Pancreas (tissue), 10 donors: ENCODE results near the gene BCL7A. TPM values are rescaled to one million over a fixed set of nuclear protein-coding genes. Genes with fewer than 3 reads are reported as not detected.

ENCODE experiments used
- ATAC-seq, 4 donors: fragments of 200-7000 bp; cut with Tn5 transposase; one replicate each; pipeline versions ENCODE4 v1.8.0 to v1.9.1; 2020; ENCODE audit warnings: mild to moderate bottlenecking in 4 of 4, moderate library complexity in 4 of 4
- DNase-seq, 6 donors: peaks; one replicate each; pipeline ENCODE4 v3.0.0-alpha.2; 2020
- FAIRE-seq: peaks from 2 replicates; lab custom pipeline; 2012; peaks lifted over from hg19 to GRCh38; lab: Jason Lieb, UNC
- H3K27ac ChIP-seq, 4 donors: fragments of 200-600 bp; sonication (generic); 1 replicate in 3 of 4; 2 replicates in 1 of 4; pipeline versions ENCODE4 v1.5.0 to v1.8.0; 2020
- H3K27me3 ChIP-seq, 4 donors: fragments of 200-600 bp; one replicate each; pipeline ENCODE4 v1.8.0; 2021
- H3K36me3 ChIP-seq, 3 donors: fragments of 200-600 bp; sonication (generic) in 1 of 3; one replicate each; pipeline versions ENCODE4 v1.5.0 to v1.8.0; 2020 to 2021
- H3K4me1 ChIP-seq, 3 donors: fragments of 200-600 bp; one replicate each; pipeline ENCODE4 v1.8.0; 2021
- H3K4me3 ChIP-seq, 4 donors: fragments of 200-600 bp; sonication (generic) in 2 of 4; one replicate each; pipeline versions ENCODE4 v1.5.0 to v1.8.0; 2020 to 2021
- H3K9me3 ChIP-seq, 4 donors: fragments of 200-600 bp; one replicate each; pipeline ENCODE4 v1.8.0; 2021
- CTCF ChIP-seq, 4 donors: fragments of 200-600 bp; sonication (generic) in 3 of 4; IDR thresholded peaks; one replicate each; pipeline versions ENCODE4 v1.5.0 to v1.8.0; 2021; ENCODE audit warnings: antibody characterized with exemption in 4 of 4
- WGBS, 2 donors: extraction: QIAGEN DNeasy Blood & Tissue Kit; methylation state at CpG; one replicate each; pipeline ENCODE4 v1.1.7; 2013; 5-methylcytosine and 5-hydroxymethylcytosine counted together
- intact Hi-C, 3 donors: fragments of 100-400 bp; cut with DNase I; formaldehyde crosslinking; loops; one replicate each; pipeline versions ENCODE4 v1.11.1 to v1.14.2; 2022
- polyA plus RNA-seq, 2 donors: library from polyadenylated mRNA; stranded (reverse); fragments of 200-250 nt; gene quantifications; one replicate each; pipeline ENCODE4 v1.2.3, GENCODE V29; 2013
- total RNA-seq, 6 donors: library from RNA; stranded (reverse); fragmentation: NEBNext Ultra II Directional in 4 of 6; extraction: Animal tissue kit (Norgen Biotek cat#: 25700) in 4 of 6; gene quantifications; one replicate each; pipeline versions ENCODE4 v1.2.1 to v1.2.4, GENCODE V29; 2021 to 2023
- donor health status: healthy with polysubstance abuse.
- donor health status: DM: no; HTN: no; CAD: no; lungs with moderate emphysema.
- donor health status: DM: no; HTN: no; CAD: no.
- donor health status: control.
- donor health status: control.
- donor health status: Bipolar disorder and iron deficiency.
- donor health status: DM: yes; HTN: yes; CAD: no.
- donor health status: DM: no; HTN: no; CAD: no.
- donor health status: DM: no; HTN: no; CAD: no.
- donor health status: DM: yes; HTN: yes; CAD: no.

The BCL7A gene
- total and polyA plus RNA-seq, 8 donors = 6.9 to 13.4 (median 9.0) TPM

DNA sequence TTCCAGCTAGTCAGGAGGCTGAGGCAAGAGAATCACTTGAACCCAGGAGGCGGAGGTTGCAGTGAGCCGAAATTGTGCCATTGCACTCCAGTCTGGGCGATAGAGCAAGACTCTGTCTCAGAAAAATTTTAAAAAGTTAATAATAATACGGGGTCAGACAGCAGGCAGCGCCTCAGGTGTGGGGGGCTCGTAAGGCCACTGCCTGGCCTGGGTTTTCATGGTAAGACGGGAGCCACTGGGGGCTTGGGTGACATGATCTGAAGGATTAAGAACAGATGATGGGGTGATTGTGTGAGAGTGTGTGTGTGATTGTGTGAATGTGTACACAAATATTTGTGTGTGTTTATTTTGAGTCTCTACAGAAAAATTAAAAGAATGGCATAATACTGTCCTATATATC, 23.6 kb downstream of the BCL7A start:
- no peak for FAIRE-seq

GRCh38 chr12:122046145-122046544, 24.5 kb downstream of the BCL7A start:
- no peak for TF ChIP-seq CTCF (IDR thresholded peaks at IDR 0.05)
- no peak for FAIRE-seq
- 94 to 95% methylated on average over 7 of the region's 7 CpGs for whole genome bisulfite sequencing, 2 donors
- no peak overlapping the region for H3K27ac ChIP-seq
- intact Hi-C loops = no loop called here
- H3K4me1 ChIP-seq = peaks cover 2 to 4% (median 4%) of the 10 kb centered on the region in 3 donors
- ATAC-seq = no peak
- H3K36me3 ChIP-seq = peaks cover 0 to 27% (median 0%) of the 10 kb centered on the region in 3 donors
- no peaks in the 10 kb centered on the region for H3K27me3 ChIP-seq
- no peak overlapping the region for H3K4me3 ChIP-seq
- H3K9me3 ChIP-seq = no peaks in the 10 kb centered on the region
- DNase-seq = no peak

More for the DNA sequence above, 23.6 kb downstream of the BCL7A start:
- ATAC-seq (no peak), DNase-seq (no peak)
- Histone ChIP-seq H3K27ac (no peak overlapping the region), H3K9me3 (no peaks in the 10 kb centered on the region), H3K36me3 (peaks cover 0 to 27% (median 0%) of the 10 kb centered on the region in 3 donors), H3K4me3 (no peak overlapping the region), H3K4me1 (no peaks in the 10 kb centered on the region), H3K27me3 (no peaks in the 10 kb centered on the region)
- no peak for TF ChIP-seq CTCF (IDR thresholded peaks at IDR 0.05)
- intact Hi-C loops = no loop called here
- WGBS, 2 donors = 95 to 98% methylated on average over 7 of the region's 7 CpGs

DNA sequence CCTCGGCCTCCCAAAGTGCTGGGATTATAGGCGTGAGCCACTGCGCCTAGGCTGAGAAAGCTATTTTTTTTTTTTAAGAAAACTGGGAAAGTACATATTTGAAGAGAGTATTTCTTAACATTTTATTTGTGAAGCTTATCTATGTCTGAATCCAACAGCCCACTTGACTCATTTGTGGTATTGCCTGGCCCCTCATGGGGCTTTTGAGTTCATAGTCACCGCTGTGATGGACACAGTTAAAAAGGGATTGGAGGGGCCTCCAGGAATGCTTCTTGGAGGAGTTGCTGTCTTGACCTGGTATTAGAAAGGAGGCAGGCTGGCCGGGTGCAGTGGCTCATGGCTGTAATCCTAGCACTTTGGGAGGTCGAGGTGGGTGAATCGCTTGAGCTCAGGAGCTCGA, 26.5 kb downstream of the BCL7A start:
- no peak overlapping the region for H3K4me3 ChIP-seq
- TF ChIP-seq CTCF (IDR thresholded peaks at IDR 0.05) = no peak
- WGBS, 2 donors = 91 to 93% methylated on average over 8 of the region's 8 CpGs
- intact Hi-C loops = no loop called here
- H3K27me3 ChIP-seq = no peaks in the 10 kb centered on the region
- ATAC-seq = no peak
- peaks cover 10 to 16% (median 15%) of the 10 kb centered on the region in 3 donors for H3K4me1 ChIP-seq
- FAIRE-seq = no peak
- no peak overlapping the region for H3K27ac ChIP-seq
- no peaks in the 10 kb centered on the region for H3K9me3 ChIP-seq
- DNase-seq = no peak
- H3K36me3 ChIP-seq = peaks cover 0 to 27% (median 0%) of the 10 kb centered on the region in 3 donors

DNA sequence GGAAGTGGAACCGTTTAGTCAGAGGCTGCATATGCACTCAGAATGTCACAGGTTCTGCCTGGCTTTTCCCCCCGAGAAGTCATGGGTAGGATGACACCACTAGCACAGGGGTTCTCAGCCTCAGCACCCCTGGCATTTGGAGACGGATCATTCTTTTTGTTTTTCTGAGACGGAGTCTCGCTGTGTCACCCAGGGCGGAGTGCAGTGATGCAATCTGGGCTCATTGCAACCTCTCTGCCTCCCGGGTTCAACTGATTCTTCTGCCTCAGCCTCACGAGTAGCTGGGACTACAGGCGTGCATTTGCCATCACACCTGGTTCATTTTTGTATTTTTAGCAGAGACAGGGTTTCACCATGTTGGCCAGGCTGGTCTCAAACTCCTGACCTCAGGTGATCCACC, 28.1 kb downstream of the BCL7A start:
- DNase-seq (no peak), ATAC-seq (no peak), FAIRE-seq (no peak)
- TF ChIP-seq CTCF (IDR thresholded peaks at IDR 0.05) = no peak
- Histone ChIP-seq H3K27ac (no peak overlapping the region), H3K36me3 (peaks cover 0 to 16% (median 0%) of the 10 kb centered on the region in 3 donors), H3K9me3 (no peaks in the 10 kb centered on the region), H3K4me3 (no peak overlapping the region), H3K27me3 (no peaks in the 10 kb centered on the region), H3K4me1 (peaks cover 10 to 22% (median 16%) of the 10 kb centered on the region in 3 donors)
- WGBS, 2 donors = 89 to 95% methylated on average over 9 of the region's 9 CpGs
- intact Hi-C loops = loop anchor here in 2 of 3 donors (5.0 to 10.0 kb wide), 2 partner anchors 72 to 135 kb away; partner anchors contain the start of gene LRRC43 (in 1 of the 2)

GRCh38 chr12:122050706-122051105, 29.0 kb downstream of the BCL7A start:
- FAIRE-seq (no peak), ATAC-seq (no peak), DNase-seq (no peak)
- Histone ChIP-seq H3K9me3 (no peaks in the 10 kb centered on the region), H3K4me1 (peaks cover 10 to 22% (median 16%) of the 10 kb centered on the region in 3 donors), H3K27ac (peak overlapping the region; percentile 49 to 86 (median 72)), H3K27me3 (no peaks in the 10 kb centered on the region), H3K4me3 (no peak overlapping the region), H3K36me3 (peaks cover 0 to 19% (median 0%) of the 10 kb centered on the region in 3 donors)
- TF ChIP-seq CTCF (IDR thresholded peaks at IDR 0.05) = no peak
- intact Hi-C loops = loop anchor here in 2 of 3 donors (5.0 to 10.0 kb wide), 2 partner anchors 72 to 134 kb away; partner anchors contain the start of gene LRRC43 (in 1 of the 2)
- WGBS, 2 donors = 81 to 88% methylated on average over 20 of the region's 20 CpGs
